A673 (cell line): ENCODE data around the gene CYP3A7.

Source experiments
- CTCF ChIP-seq: fragments of 300-800, 200-600 bp; sonication (generic); conservative IDR thresholded peaks from 2 replicates; pipeline ENCODE4 v1.5.1; 2017; ENCODE audit warnings: low read depth, mild to moderate bottlenecking, antibody characterized with exemption, low read length, moderate library complexity, mixed read lengths
- EZH2 ChIP-seq: fragments of 200-600 bp; sonication (generic); IDR thresholded peaks from 2 replicates; pipeline ENCODE4 v1.6.1; 2017; ENCODE audit warnings: borderline replicate concordance, low read depth, mild to moderate bottlenecking, mixed read lengths, antibody characterized with exemption, low read length; ENCODE audit not compliant: poor library complexity, severe bottlenecking

GRCh38 chr7:99739699-99740572 is 4.9 kb upstream of the CYP3A7 start:
- no peak for TF ChIP-seq CTCF
- TF ChIP-seq EZH2, result no peak
